ENCODE results near the gene ODAD3. TPM values are rescaled to one million over a fixed set of nuclear protein-coding genes. Genes with fewer than 3 reads are reported as not detected.

Gene ODAD3
- total RNA-seq, 1 experiment from 2014 or later: 1.9 TPM

- Histone ChIP-seq H3K4me3 (ENCODE audit: low read depth in 2 of 2, low read length in 2 of 2) (no peak overlapping the region), H3K27me3 (ENCODE audit: control insufficient read depth, insufficient read depth, low read length) (no peaks in the 10 kb centered on the region), H3K4me1 (ENCODE audit: control insufficient read depth, insufficient read depth, low read length) (no peaks in the 10 kb centered on the region), H3K36me3 (ENCODE audit: control insufficient read depth, insufficient read depth, low read length) (no peaks in the 10 kb centered on the region), H3K27ac (ENCODE audit: low read length) (no peak overlapping the region), H3K9me3 (ENCODE audit: control insufficient read depth, insufficient read depth, low read depth, low read length) (no peaks in the 10 kb centered on the region)
- intact Hi-C loops (cut with micrococcal nuclease; ENCODE audit: unreplicated experiment): no loop called here
- in situ Hi-C loops (cut with HindIII; ENCODE audit: low pct_unique_long_range_greater_than_20kb, low sequenced_read_pairs): no loop called here
- POLR2A ChIA-PET: no interaction called here
- no TSS peak for BruUV-seq (replicated peaks)
- TF ChIP-seq CTCF (IDR thresholded peaks at IDR 0.05) (no peak), SIN3A (IDR thresholded peaks at IDR 0.05; ENCODE audit: borderline replicate concordance, insufficient read depth, low read depth, low read length) (no peak), POLR2AphosphoS5 (IDR thresholded peaks at IDR 0.05; ENCODE audit: low read depth, low read length) (no peak), REST (IDR thresholded peaks at IDR 0.05; ENCODE audit: insufficient read depth in 1 of 2, low read depth in 2 of 2, low read length in 1 of 2) (no peak), TCF7L2 (IDR thresholded peaks at IDR 0.05; ENCODE audit: low read depth, low read length) (no peak)
- CTCF ChIA-PET: no interaction called here
- ATAC-seq (no peak), DNase-seq (ENCODE audit: low read depth, low spot score) (no peak)
These were observed 34.1 kb downstream of the ODAD3 start for GRCh38 chr19:11400798-11401197.

DNA sequence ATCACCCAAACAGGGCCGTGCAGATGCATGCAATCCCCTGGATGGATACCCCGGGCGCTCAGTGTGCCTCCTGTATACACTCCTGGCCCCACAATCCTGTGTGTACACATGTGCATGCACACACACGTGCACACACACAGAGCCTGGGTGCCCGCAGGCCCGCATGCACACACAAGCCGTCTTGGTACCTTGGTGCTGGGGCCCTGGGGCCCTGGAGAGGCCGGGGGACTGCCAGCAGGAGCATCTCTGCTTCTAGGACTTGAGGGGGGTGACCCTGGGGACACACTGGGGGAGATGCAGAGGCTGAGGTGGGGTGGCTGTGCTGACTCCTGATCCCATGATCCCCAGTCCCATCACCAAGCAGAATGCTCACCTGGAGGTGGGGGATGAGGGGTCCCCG lies 35.3 kb downstream of the ODAD3 start:
- in situ Hi-C loops (cut with HindIII; ENCODE audit: low pct_unique_long_range_greater_than_20kb, low sequenced_read_pairs) (no loop called here), intact Hi-C loops (cut with micrococcal nuclease; ENCODE audit: unreplicated experiment) (no loop called here)
- DNase-seq (ENCODE audit: low read depth, low spot score): no peak
- POLR2A ChIA-PET: no interaction called here
- H3K4me3 ChIP-seq (ENCODE audit: low read depth in 2 of 2, low read length in 2 of 2): no peak overlapping the region
- H3K9me3 ChIP-seq (ENCODE audit: control insufficient read depth, insufficient read depth, low read depth, low read length): no peaks in the 10 kb centered on the region
- no peak for ATAC-seq
- H3K36me3 ChIP-seq (ENCODE audit: control insufficient read depth, insufficient read depth, low read length): no peaks in the 10 kb centered on the region
- TF ChIP-seq REST (IDR thresholded peaks at IDR 0.05; ENCODE audit: insufficient read depth in 1 of 2, low read depth in 2 of 2, low read length in 1 of 2): no peak
- TF ChIP-seq TCF7L2 (IDR thresholded peaks at IDR 0.05; ENCODE audit: low read depth, low read length): no peak
- no peak for TF ChIP-seq CTCF (IDR thresholded peaks at IDR 0.05)
- TF ChIP-seq SIN3A (IDR thresholded peaks at IDR 0.05; ENCODE audit: borderline replicate concordance, insufficient read depth, low read depth, low read length): no peak
- no peak for TF ChIP-seq POLR2AphosphoS5 (IDR thresholded peaks at IDR 0.05; ENCODE audit: low read depth, low read length)
- no peaks in the 10 kb centered on the region for H3K4me1 ChIP-seq (ENCODE audit: control insufficient read depth, insufficient read depth, low read length)
- H3K27me3 ChIP-seq (ENCODE audit: control insufficient read depth, insufficient read depth, low read length): no peaks in the 10 kb centered on the region
- H3K27ac ChIP-seq (ENCODE audit: low read length): no peak overlapping the region
- CTCF ChIA-PET: no interaction called here
- no TSS peak for BruUV-seq (replicated peaks)
